ENCODE data around the gene IL2RA.

The IL2RA gene

DNA sequence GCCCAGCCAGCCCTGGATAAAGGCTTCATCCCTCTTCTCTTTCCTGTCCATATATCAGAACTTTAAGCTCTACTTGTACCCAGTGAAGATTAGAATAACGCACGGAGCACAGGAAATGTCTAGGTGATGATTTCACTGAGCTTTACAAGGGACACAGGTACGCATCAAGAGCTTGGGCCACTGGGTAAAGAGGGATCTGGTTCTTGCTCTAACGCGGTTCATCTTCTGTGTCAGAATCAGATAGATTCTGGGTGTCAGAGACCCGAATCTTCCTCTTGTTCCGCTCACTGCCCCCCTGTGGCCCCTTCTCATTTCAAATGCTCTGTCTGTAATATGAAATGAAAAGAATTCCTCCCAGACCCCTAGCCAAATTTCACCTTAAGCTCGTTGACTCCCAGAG is 24.7 kb downstream of the IL2RA start:
- H3K4me3 ChIP-seq (ENCODE audit: low read length): no peak overlapping the region
- TF ChIP-seq, protein P1, sequence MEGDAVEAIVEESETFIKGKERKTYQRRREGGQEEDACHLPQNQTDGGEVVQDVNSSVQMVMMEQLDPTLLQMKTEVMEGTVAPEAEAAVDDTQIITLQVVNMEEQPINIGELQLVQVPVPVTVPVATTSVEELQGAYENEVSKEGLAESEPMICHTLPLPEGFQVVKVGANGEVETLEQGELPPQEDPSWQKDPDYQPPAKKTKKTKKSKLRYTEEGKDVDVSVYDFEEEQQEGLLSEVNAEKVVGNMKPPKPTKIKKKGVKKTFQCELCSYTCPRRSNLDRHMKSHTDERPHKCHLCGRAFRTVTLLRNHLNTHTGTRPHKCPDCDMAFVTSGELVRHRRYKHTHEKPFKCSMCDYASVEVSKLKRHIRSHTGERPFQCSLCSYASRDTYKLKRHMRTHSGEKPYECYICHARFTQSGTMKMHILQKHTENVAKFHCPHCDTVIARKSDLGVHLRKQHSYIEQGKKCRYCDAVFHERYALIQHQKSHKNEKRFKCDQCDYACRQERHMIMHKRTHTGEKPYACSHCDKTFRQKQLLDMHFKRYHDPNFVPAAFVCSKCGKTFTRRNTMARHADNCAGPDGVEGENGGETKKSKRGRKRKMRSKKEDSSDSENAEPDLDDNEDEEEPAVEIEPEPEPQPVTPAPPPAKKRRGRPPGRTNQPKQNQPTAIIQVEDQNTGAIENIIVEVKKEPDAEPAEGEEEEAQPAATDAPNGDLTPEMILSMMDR (conservative IDR thresholded peaks at IDR 0.05; ENCODE audit: low read length): no peak
- DNase-seq (ENCODE audit: low read depth): no peak

- TF ChIP-seq, protein P1 (conservative IDR thresholded peaks at IDR 0.05; ENCODE audit: low read length): no peak
- no peak overlapping the region for H3K4me3 ChIP-seq (ENCODE audit: low read length)
- DNase-seq (ENCODE audit: low read depth): no peak
These were observed 25.3 kb downstream of the IL2RA start for GRCh38 chr10:6036861-6037321.

- no peak for DNase-seq (ENCODE audit: low read depth)
- TF ChIP-seq, protein P1 (conservative IDR thresholded peaks at IDR 0.05; ENCODE audit: low read length): no peak
- no peak overlapping the region for H3K4me3 ChIP-seq (ENCODE audit: low read length)
These were observed 26.1 kb downstream of the IL2RA start for GRCh38 chr10:6035931-6036575.

DNA sequence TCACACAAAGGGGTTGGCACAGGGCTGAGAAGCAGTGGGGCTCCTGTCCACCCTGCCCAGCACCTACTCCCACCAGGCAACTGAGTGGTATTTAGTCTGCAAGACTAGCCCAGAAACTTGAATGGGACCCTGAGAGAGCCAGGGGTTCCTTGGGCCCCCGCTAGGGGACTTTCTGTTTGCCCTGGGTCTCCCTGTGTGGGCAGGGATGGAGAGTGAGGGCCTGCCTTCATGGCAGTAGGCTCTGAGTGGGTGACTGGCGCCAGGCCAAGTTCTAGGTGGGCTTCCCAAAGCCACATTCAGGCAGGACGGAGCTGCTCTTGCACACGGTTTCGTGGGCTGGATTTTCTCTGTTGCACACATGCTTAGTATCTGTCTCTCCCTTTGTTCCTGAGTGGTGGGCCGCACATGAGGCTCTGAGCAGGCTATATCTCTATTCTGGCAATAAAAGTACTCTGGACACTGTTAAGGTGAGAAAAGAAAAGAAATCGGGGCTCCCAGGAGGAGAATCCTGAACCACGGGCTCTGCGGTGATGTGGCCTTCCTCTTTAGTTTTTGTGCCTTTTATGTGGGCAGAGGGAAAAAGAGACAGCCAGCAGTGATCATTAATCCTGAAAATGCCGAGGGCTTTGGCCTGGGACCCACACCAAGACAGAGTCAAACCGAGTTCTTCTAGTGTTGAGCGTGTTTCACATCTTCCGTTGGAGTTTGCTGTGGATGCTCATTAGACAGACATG is 26.9 kb downstream of the IL2RA start:
- DNase-seq (ENCODE audit: low read depth): no peak
- H3K4me3 ChIP-seq (ENCODE audit: low read length): no peak overlapping the region
- TF ChIP-seq, protein P1 (conservative IDR thresholded peaks at IDR 0.05; ENCODE audit: low read length): no peak

- no peak for DNase-seq (ENCODE audit: low read depth)
- TF ChIP-seq, protein P1 (conservative IDR thresholded peaks at IDR 0.05; ENCODE audit: low read length): no peak
- H3K4me3 ChIP-seq (ENCODE audit: low read length): no peak overlapping the region
These were observed 27.8 kb downstream of the IL2RA start for GRCh38 chr10:6034371-6034770.

- TF ChIP-seq, protein P1 (conservative IDR thresholded peaks at IDR 0.05; ENCODE audit: low read length): no peak
- peak; percentile 68 for DNase-seq (ENCODE audit: low read depth)
- no peak overlapping the region for H3K4me3 ChIP-seq (ENCODE audit: low read length)
These were observed 28.2 kb downstream of the IL2RA start for GRCh38 chr10:6033954-6034353.

GRCh38 chr10:6030940-6031339 is 31.2 kb downstream of the IL2RA start:
- TF ChIP-seq, protein P1 (conservative IDR thresholded peaks at IDR 0.05; ENCODE audit: low read length): no peak
- H3K4me3 ChIP-seq (ENCODE audit: low read length): no peak overlapping the region
- no peak for DNase-seq (ENCODE audit: low read depth)
